Hepatocyte (in vitro differentiated cells): ENCODE measurements around the gene TSPAN10. TPM values are rescaled to one million over a fixed set of nuclear protein-coding genes. Genes with fewer than 3 reads are reported as not detected.
A peak's percentile ranks its signal among the peaks of the same experiment; 100 is the strongest.

Experiments
- DNase-seq: peaks from one replicate; pipeline ENCODE4 v3.0.0-alpha.2; 2016; ENCODE audit warnings: low spot score
- H2AFZ ChIP-seq: fragments of 200-600 bp; sonication (generic); 2 replicates; pipeline ENCODE4 v1.6.0; 2016; ENCODE audit warnings: antibody characterized with exemption, mild to moderate bottlenecking
- H3K27ac ChIP-seq: fragments of 200-600 bp; sonication (generic); 2 replicates; pipeline ENCODE4 v1.5.1; 2016; ENCODE audit warnings: mild to moderate bottlenecking
- H3K27me3 ChIP-seq: fragments of 200-600 bp; sonication (generic); 2 replicates; pipeline ENCODE4 v1.6.1; 2016
- H3K36me3 ChIP-seq: fragments of 200-600 bp; sonication (generic); replicated peaks from 2 replicates; pipeline ENCODE4 v1.5.1; 2016; ENCODE audit warnings: low read depth; ENCODE audit not compliant: insufficient read depth
- H3K4me1 ChIP-seq: fragments of 200-600 bp; sonication (generic); 2 replicates; pipeline ENCODE4 v1.5.1; 2016; ENCODE audit warnings: mild to moderate bottlenecking, moderate library complexity; ENCODE audit not compliant: insufficient read depth
- H3K4me2 ChIP-seq: fragments of 200-600 bp; sonication (generic); 2 replicates; pipeline ENCODE4 v1.6.0; 2016
- H3K4me3 ChIP-seq: fragments of 200-600 bp; sonication (generic); 2 replicates; pipeline ENCODE4 v1.5.1; 2016; ENCODE audit warnings: mild to moderate bottlenecking
- H3K79me2 ChIP-seq: fragments of 200-600 bp; sonication (generic); 2 replicates; pipeline ENCODE4 v1.6.0; 2017; ENCODE audit warnings: mild to moderate bottlenecking
- H3K9me2 ChIP-seq: fragments of 200-600 bp; sonication (generic); replicated peaks from 2 replicates; pipeline ENCODE4 v1.6.0; 2017; ENCODE audit warnings: mild to moderate bottlenecking; ENCODE audit not compliant: insufficient read depth
- H3K9me3 ChIP-seq: fragments of 200-600 bp; sonication (generic); 2 replicates; pipeline ENCODE4 v1.5.1; 2016; ENCODE audit warnings: low read depth, mild to moderate bottlenecking
- H4K20me1 ChIP-seq: fragments of 200-600 bp; sonication (generic); 2 replicates; pipeline ENCODE4 v1.6.0; 2016; ENCODE audit warnings: mild to moderate bottlenecking; ENCODE audit not compliant: insufficient read depth, poor library complexity, severe bottlenecking
- CTCF ChIP-seq: fragments of 200-600 bp; sonication (generic); IDR thresholded peaks from 2 replicates; pipeline ENCODE4 v1.5.1; 2016; ENCODE audit warnings: antibody characterized with exemption, mild to moderate bottlenecking; ENCODE audit not compliant: poor library complexity
- EZH2 ChIP-seq: fragments of 200-600 bp; sonication (generic); IDR thresholded peaks from 2 replicates; pipeline ENCODE4 v1.6.1; 2016; ENCODE audit warnings: antibody characterized with exemption, mild to moderate bottlenecking, borderline replicate concordance
- EZH2phosphoT487 ChIP-seq: fragments of 200-600 bp; sonication (generic); IDR thresholded peaks from one replicate; pipeline ENCODE4 v1.6.1; 2018; ENCODE audit warnings: antibody characterized with exemption, mild to moderate bottlenecking, low read depth, moderate library complexity; ENCODE audit not compliant: unreplicated experiment, severe bottlenecking
- whole genome bisulfite sequencing: methylation state at CpG from one replicate; pipeline ENCODE4 v1.1.6; 2016; ENCODE audit warnings: low lambda C conversion rate; ENCODE audit errors: missing lambda C conversion rate; 5-methylcytosine and 5-hydroxymethylcytosine counted together
- polyA plus RNA-seq: library from polyadenylated mRNA; unstranded; fragments of >200 nt; fragmentation: Nextera tagmentation; extraction: Ambion mirVana; gene quantifications from 2 replicates; pipeline ENCODE4 v1.2.1, GENCODE V29; 2016
- total RNA-seq: library from RNA; depleted of rRNA; stranded (reverse); fragments of >200 nt; gene quantifications from 2 replicates; pipeline ENCODE4 v1.2.3, GENCODE V29; 2014

The TSPAN10 gene
- total and polyA plus RNA-seq, 2 experiments from 2014 or later: 1.4 to 15.2 TPM

GRCh38 chr17:81664051-81664470 lies 27.1 kb downstream of the TSPAN10 start:
- no peak for TF ChIP-seq EZH2
- TF ChIP-seq EZH2phosphoT487: no peak
- TF ChIP-seq CTCF: no peak
- Histone ChIP-seq H3K4me3 (no peak overlapping the region), H2AFZ (no peak overlapping the region), H3K36me3 (no peaks in the 10 kb centered on the region), H3K9me2 (no peaks in the 10 kb centered on the region), H3K4me1 (peaks cover 15% of the 10 kb centered on the region), H3K79me2 (peaks cover 30% of the 10 kb centered on the region), H3K27ac (no peak overlapping the region), H3K9me3 (no peaks in the 10 kb centered on the region), H3K4me2 (no peak overlapping the region), H4K20me1 (no peaks in the 10 kb centered on the region), H3K27me3 (no peaks in the 10 kb centered on the region)
- WGBS: 88% methylated on average over 7 of the region's 7 CpGs
- no peak for DNase-seq

GRCh38 chr17:81665205-81666091 lies 28.5 kb downstream of the TSPAN10 start:
- peak overlapping the region; percentile 85 for H2AFZ ChIP-seq

GRCh38 chr17:81666092-81666341 lies 29.0 kb downstream of the TSPAN10 start:
- Histone ChIP-seq H3K79me2 (peaks cover 34% of the 10 kb centered on the region), H4K20me1 (no peaks in the 10 kb centered on the region), H3K36me3 (no peaks in the 10 kb centered on the region), H3K27ac (peak overlapping the region; percentile 94), H3K9me3 (no peaks in the 10 kb centered on the region), H3K4me3 (peak overlapping the region; percentile 89), H3K27me3 (no peaks in the 10 kb centered on the region), H3K4me1 (peaks cover 15% of the 10 kb centered on the region), H3K9me2 (no peaks in the 10 kb centered on the region), H2AFZ (peak overlapping the region; percentile 85), H3K4me2 (peak overlapping the region; percentile 88)
- no peak for DNase-seq
- WGBS: 1% methylated on average over 16 of the region's 16 CpGs
- TF ChIP-seq CTCF (no peak), EZH2 (no peak), EZH2phosphoT487 (no peak)

More at GRCh38 chr17:81665205-81666091, 28.5 kb downstream of the TSPAN10 start:
- Histone ChIP-seq H3K79me2 (peaks cover 34% of the 10 kb centered on the region), H3K4me3 (peak overlapping the region; percentile 89), H4K20me1 (no peaks in the 10 kb centered on the region), H3K4me2 (peak overlapping the region; percentile 88), H3K27me3 (no peaks in the 10 kb centered on the region), H3K9me3 (no peaks in the 10 kb centered on the region), H3K9me2 (no peaks in the 10 kb centered on the region), H3K4me1 (peaks cover 15% of the 10 kb centered on the region), H3K36me3 (no peaks in the 10 kb centered on the region), H3K27ac (peak overlapping the region; percentile 94)
- no peak for DNase-seq
- WGBS: 77% methylated on average over 30 of the region's 30 CpGs
- TF ChIP-seq CTCF (no peak), EZH2 (no peak), EZH2phosphoT487 (no peak)
